GM10847 (cell line): Measurements from ENCODE around the gene PADI1.

Experiments used
- POLR2A ChIP-seq: IDR thresholded peaks from 2 replicates; pipeline ENCODE4 v1.6.1; 2011; ENCODE audit not compliant: insufficient read length; ENCODE audit errors: extremely low read depth

PADI1 gene

DNA sequence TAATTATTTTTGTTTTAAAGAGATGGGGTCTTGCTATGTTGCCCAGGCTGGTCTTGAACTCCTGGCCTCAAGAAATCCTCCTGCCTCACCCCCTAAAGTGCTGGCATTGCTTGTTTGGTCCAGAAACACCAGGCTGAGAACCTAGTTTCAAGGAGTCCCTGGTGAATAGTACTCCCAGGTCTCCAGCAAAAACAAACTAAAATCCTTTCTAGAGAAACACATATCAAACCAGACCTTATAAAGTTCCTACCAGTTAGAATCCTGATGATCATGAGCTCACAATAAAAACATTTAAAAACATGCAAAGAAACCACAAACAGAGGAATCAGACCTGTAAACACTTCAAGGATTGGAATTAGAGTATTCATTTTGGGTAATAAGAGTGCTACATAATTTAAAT lies 34.4 kb upstream of the PADI1 start:
- no peak for TF ChIP-seq POLR2A

DNA sequence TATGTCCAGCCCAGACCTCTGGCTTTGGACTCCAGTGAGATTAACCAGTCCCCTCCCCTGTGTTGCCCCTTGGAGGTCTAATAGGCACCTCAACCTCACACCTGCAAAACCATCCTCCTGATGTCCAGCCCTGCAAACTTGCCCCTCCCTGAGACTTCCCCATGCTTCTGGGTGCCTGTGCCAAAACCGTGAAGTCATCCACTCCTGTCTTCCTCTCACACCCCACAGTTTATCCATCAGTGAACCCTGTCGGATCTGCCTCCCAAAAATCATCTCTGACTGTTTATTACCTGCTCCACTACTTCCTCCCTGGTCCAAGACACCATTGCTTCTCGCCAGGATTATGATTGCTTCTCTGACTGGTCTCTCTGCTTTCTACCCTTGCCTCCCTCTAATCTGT lies 31.7 kb upstream of the PADI1 start:
- TF ChIP-seq POLR2A, result no peak

DNA sequence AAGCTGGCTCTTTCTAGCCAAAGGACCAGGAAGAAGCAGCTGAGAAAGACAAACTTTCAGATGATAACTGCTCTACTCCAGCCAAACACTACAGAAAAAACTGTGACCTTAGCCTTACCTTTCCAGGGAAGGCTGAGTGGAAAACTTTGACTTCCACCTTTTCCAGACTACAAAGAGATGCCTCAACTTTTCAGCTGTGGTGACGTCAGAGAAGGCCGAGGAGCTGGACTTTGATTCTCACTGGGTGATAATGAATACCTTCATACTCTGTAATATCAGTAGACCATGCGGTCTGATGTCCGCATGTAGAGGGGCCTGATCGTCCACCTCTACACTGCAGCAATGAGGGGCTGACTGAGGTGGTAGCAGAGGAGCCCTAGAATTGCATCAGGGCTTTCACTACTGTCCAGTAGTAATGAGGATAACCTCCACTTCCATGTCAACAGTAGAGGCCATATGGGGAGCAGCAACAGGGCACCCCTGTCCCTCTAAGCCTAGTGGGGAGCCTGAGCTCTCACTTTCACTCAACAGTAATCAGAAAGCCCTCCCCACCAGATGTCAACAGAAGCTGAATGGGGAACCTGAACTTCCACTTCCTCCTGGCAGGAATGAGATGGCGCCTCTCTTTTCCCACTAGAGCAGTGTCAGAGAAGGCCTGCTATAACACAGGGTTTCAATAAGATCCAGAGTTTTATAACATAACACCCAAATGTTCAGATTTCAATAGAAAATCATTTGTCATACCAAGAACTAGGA lies 28.4 kb upstream of the PADI1 start:
- TF ChIP-seq POLR2A, result no peak

DNA sequence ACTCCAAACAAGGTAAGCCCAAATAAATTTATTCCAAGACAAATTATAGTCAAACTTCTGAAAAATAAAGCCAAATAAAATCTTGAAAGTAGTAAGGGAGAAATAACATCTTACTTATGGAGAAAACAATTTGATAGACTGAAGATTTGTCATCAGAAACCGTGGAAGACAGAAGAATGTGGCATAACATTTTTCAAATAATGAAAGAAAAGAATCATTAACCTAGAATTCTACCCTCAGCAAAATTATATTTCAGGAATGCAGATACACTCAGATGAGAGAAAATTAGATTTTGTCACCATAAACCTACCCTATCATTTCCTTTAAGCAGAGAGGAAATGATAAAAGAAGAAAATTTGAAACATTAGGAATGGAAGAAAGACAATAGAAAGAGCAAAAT lies 27.3 kb upstream of the PADI1 start:
- no peak for TF ChIP-seq POLR2A

DNA sequence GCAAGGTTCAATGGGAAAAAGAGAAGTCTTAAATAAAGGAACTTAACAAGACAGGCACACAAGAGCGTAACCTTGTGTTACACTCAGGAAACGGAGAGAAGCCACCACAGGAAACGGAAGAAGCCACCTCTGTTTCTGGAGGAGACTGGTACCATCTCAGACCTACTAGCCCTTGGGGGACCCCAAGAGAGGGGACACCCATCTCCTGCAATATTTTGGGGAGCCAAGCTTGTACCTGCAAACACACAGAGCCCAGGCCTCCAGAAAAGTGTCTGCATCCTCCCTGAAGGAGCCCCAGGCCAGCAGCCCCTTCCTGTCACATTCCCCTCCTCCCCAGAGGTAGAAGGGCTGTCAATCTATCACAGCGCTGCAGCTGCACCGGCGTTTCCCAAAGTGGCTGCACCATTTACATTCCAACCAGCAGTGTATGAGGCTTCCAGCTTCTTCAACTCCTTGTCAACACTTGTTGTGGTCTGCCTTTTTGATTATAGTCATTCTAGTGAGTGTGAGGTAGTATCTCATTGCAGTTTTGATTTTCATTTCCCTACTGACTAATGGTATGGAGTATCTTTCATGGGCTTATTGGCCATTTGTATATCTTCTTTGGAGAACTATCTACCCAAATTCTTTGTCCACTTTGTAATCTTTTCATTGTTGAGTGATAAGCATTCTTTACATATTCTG lies 23.0 kb upstream of the PADI1 start:
- TF ChIP-seq POLR2A, result no peak

DNA sequence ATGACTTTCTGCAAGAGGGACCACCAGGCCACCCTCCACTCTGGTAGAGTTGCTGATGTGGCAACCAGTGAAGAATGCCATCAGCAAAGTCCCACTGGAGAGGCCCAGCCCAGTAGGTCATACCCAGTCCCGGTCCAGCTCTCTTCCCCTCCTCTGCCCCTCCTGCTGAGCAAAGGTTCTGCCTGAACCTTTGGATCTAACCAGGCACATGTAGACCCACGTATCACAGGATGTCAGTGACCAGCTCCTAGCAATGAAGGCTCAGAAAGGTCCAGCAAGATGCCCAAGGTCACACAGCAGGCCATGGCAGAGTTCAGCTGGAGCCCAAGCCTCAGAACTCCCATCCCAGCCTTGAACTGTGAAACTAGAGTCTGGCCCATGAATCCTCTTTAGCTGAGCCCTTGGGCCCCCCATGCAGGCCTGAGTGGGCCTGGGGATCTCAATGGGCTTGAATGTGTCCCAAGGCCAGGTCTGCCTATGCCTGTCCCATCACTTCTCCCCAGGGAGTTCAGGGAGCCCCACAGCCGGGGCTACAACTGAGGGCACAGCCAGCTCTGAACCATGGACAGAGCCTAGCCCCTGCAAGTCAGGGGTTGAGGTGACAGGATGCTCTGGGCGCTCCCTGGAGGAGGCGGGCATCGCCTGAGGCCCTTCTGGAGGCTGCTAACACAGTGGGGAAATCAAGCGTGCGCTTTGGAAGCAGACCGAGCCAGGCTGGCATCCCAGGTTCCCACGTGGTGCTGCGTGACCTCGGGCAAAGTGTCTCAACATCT lies 21.4 kb upstream of the PADI1 start:
- no peak for TF ChIP-seq POLR2A

DNA sequence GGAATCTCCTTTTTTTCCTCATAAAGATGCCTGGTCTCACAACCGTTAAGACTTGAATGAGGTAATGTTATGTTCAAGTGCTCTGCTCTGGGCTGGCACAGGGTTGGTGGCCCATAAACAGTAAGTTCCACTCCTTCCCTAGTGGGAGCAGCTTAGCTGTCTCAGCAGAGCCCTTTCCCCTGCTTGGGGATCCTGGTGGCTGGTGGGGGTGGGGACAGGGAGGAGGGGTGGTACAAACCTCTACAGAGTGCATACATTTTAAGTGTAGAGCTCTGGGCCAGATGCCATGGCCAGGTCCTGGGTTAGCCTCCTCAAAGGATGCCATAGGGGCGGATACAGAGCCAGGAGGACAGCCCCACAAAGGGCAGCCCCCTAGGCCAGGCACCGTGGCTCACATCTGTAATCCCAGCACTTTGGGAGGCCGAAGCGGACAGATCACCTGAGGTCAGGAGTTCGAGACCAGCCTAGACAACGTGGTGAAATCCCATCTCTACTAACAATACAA lies 20.7 kb upstream of the PADI1 start:
- no peak for TF ChIP-seq POLR2A

DNA sequence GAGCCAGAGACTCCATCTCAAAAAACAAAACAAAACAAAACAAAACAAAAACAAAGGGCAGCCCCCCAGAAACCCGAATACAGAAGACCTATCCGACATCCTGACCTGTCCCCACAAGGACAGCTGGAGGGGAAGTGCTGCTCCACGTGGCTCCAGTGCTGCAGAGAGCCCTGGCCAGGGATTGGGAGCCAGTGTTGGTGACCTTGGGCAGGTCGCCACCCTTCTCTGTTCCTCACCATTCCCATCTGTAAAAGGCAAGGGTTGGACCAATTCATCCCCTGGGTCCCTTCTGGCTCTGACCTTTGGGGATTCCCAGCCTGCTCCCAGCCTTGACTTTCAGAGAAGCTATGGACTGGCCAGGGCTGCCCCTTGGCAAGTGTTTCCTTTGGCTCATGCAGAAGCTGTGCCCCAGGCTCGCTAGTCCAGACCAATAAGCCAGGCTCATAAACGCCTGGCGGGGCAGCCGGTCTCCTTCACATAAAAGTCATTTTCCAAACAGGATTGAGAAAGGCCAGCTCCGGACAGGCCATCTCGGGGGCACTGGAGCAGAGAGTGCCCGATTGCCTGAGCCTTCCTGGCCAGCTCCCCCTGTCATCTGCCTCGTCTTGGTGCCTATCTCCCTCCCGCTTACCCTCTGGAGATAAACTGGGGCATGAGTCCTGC lies 20.0 kb upstream of the PADI1 start:
- TF ChIP-seq POLR2A, result no peak

DNA sequence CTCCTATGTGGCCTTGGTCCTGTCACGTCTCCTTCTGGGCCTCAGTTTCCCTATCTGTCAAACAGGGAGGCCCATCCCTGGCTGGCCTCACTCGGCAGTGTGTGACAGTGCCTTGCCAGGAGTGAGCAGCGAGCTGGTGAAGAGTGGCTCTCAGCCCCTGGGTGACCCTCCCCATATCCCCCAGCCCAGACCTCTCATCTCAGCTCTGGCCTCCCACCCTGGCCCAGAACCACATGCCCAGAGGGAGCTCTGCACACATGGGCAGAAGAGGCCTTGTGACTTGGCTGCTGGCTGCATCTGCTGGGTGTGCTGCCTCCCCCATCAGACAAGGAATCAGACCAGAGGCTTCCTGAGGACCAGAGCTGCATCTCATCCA lies 19.5 kb upstream of the PADI1 start:
- no peak for TF ChIP-seq POLR2A

DNA sequence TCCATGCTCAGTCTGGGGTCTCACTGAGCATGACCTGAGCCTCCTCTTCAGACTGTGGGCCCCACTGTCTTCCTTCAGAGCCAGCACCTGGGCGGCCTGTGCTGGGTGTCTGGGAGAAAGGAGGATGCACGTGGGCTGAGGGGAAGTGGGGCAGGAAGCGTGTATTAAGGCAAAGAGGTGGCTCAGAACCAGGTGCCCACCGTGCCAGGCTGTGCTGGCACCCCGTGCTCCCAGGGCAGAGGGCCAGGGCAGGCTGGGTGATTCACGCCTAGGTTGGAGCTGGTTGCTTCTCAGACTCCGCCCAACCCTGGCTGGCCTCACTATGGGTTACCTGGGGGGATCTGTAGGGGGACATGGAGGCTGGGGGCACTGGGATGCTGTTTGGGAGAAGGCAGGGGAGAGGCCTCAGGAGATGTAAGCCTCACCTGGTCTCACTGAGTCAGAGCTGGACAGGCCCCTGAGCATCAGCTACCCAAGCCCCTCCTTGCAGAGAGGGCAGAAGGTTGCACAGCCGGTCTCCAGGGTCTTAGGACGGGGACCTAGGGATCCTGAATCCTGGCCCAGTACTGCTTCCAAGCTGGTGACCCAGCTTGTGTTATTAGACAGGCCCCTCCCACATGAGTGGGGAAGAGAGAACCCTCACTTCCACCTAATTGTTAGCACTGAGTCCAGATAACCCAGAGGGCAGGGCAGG lies 18.6 kb upstream of the PADI1 start:
- no peak for TF ChIP-seq POLR2A

DNA sequence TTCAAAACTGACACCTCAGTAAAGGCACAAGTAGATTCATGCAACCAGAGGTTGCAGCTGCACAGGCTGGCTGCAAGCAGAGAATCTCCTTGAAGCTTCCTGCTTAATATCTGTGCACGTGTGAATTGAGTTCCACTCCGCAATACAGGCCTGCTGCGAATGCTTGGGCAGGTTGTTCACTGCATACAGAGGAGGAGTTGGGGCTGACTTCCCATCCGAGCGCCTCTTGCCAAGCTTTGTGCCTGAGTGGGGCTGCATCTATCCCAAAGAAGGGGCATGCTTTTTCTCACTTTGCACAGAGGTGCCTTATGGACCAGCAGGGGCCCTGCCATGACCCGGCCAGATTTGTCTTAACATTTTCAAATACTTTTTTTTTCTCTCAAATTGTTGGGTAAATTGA lies 17.9 kb upstream of the PADI1 start:
- no peak for TF ChIP-seq POLR2A

DNA sequence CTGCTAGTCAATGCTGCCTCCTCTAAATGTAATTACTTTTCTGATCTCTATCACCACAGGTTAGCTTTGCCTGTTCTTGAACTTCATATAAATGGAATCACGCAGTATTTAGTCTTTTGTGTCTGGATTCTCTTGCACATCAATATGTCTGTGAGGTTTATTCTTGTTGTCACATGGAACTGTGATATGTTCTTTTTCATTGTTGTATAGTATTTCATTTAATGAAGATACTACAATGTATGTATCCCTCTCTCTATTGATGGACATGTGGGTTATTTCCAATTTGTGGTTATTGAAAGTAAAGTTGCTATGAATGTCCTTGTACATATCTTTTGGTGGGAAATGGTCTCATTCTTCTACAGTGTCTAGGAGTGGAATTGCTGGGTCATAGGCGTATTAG lies 16.7 kb upstream of the PADI1 start:
- no peak for TF ChIP-seq POLR2A

DNA sequence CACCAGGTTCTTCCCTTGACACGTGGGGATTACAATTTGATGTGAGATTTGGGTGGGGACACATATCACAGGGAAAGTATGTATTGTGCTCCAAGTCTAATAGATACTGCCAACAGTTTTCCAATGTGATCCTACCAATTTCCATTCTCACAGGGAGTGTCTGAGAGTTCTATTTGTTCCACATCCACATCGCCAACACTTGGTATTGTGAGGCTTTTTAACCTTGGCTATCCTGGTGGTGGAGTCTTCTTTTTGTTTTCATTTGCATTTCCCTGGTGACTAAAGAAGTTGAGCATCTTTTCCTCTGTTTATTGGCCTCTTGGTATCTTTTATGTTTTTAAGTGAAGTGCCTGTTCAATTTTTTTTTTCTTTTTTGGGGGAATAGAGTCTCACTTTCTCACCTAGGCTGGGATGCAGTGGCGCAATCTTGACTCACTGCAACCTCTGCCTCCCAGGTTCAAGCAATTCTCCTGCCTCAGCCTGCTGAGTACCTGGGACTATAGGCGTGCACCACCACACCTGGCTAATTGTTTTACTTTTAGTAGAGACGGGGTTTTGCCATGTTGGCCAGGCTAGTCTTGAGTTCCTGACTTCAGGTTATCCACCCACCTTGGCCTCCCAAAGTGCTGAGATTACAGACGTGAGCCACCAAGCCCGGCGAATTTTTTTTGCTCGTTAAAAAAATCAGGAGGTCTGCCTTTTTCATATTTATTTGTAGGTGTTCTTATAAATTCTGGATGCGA lies 15.9 kb upstream of the PADI1 start:
- TF ChIP-seq POLR2A, result no peak

DNA sequence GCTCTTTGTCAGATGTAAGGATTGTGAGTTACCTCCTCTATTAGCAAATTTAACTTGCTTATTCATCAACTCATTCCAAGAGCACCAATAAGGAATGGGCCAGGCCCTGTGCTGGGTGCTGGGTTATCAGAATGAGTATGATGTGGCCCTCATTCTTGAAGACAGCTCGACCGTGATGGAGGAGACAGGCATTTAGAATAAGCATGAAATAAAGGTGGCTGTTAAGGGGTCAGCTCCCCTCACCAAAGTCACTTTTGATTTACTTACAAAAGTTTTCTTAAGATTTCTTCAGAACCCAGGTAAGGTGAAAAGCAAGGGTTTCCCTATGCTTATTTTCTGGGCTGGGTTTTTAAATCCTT lies 15.3 kb upstream of the PADI1 start:
- no peak for TF ChIP-seq POLR2A
